A549 (cell line): ENCODE measurements around the gene ACACA. TPM values are rescaled to one million over a fixed set of nuclear protein-coding genes. Genes with fewer than 3 reads are reported as not detected.
"Not testable (repeated sequence)": the region's sequence is repeated elsewhere in the genome, so short reads cannot be mapped to it uniquely, and the experiment has no call there.

ENCODE experiments used
- ATAC-seq, 2 experiments: fragments of 200-7000 bp in 1 of 2; fragments of >200 bp in 1 of 2; cut with Nextera tagmentation in 1 of 2; cut with Tn5 transposase in 1 of 2; 3 replicates each; pipeline versions ENCODE4 v1.8.0 to v1.9.1; 2018 to 2020; ENCODE audit warnings: mild to moderate bottlenecking in 1 of 2, moderate library complexity in 1 of 2
- CTCF ChIA-PET: fragments of 300-600 bp; sonication (Branson Sonifier 250); formaldehyde crosslinking; extraction: SDS; loops from one replicate; lab custom pipeline; 2021; ENCODE audit warnings: antibody characterized with exemption, inconsistent platforms; lab: Yijun Ruan, JAX
- POLR2A ChIA-PET: fragments of 350-600 bp; formaldehyde crosslinking; extraction: SDS; loops from one replicate; lab custom pipeline; 2021; ENCODE audit warnings: antibody characterized with exemption, inconsistent platforms; lab: Yijun Ruan, JAX
- DNase-seq, 2 experiments: peaks; one replicate each; pipeline versions ENCODE4 v3.0.0 to v3.0.0-alpha.2; 2011 to 2016; ENCODE audit warnings: low read depth in 1 of 2, low spot score in 1 of 2
- FAIRE-seq: peaks from 2 replicates; lab custom pipeline; 2011; peaks lifted over from hg19 to GRCh38; lab: Jason Lieb, UNC
- H3K27ac ChIP-seq, 2 experiments: fragments of >200 bp; sonication (Bioruptor Twin); formaldehyde crosslinking; 3 replicates each; pipeline ENCODE4 v1.5.1; 2016 to 2017
- H3K4me1 ChIP-seq: fragments of >200 bp; sonication (Bioruptor Twin); formaldehyde crosslinking; 3 replicates; pipeline ENCODE4 v1.6.1; 2016
- H3K4me2 ChIP-seq: fragments of >200 bp; sonication (Bioruptor Twin); formaldehyde crosslinking; 3 replicates; pipeline ENCODE4 v1.6.1; 2016
- H3K4me3 ChIP-seq: fragments of >200 bp; sonication (Bioruptor Twin); formaldehyde crosslinking; 3 replicates; pipeline ENCODE4 v1.5.1; 2016
- H3K9me3 ChIP-seq: fragments of >200 bp; sonication (Bioruptor Twin); formaldehyde crosslinking; 3 replicates; pipeline ENCODE4 v1.6.1; 2016
- BCL3 ChIP-seq: fragments of >200 bp; sonication (Bioruptor Twin); formaldehyde crosslinking; IDR thresholded peaks from 3 replicates; pipeline ENCODE4 v1.6.1; 2016
- CTCF ChIP-seq: fragments of >200 bp; sonication (Bioruptor Twin); formaldehyde crosslinking; IDR thresholded peaks from 3 replicates; pipeline ENCODE4 v1.5.1; 2016
- EHF ChIP-seq: fragments of 250-450 bp; sonication (Bioruptor Pico); IDR thresholded peaks from 2 replicates; pipeline ENCODE4 v1.5.0; 2020; ENCODE audit warnings: mild to moderate bottlenecking
- EHMT2 ChIP-seq: fragments of 200-600 bp; sonication (generic); IDR thresholded peaks from 2 replicates; pipeline ENCODE4 v1.6.1; 2016; ENCODE audit warnings: antibody characterized with exemption, low read depth, mild to moderate bottlenecking, moderate library complexity
- FOSL2 ChIP-seq, 2 experiments: fragments of 450-650 bp in 1 of 2; fragments of >200 bp in 1 of 2; sonication (Bioruptor Twin) in 1 of 2; formaldehyde crosslinking; IDR thresholded peaks; 2 replicates each; pipeline versions ENCODE4 v1.5.0 to v1.6.1; 2016 to 2020; ENCODE audit warnings: mild to moderate bottlenecking in 1 of 2, moderate library complexity in 1 of 2
- GATA3 ChIP-seq: IDR thresholded peaks from 2 replicates; pipeline ENCODE4 v1.6.1; 2012; ENCODE audit warnings: borderline replicate concordance
- HOXB5 ChIP-seq: fragments of 250-450 bp; sonication (Bioruptor Pico); IDR thresholded peaks from 2 replicates; pipeline ENCODE4 v1.5.0; 2020; ENCODE audit warnings: mild to moderate bottlenecking, moderate library complexity
- JUNB ChIP-seq: fragments of >200 bp; sonication (Bioruptor Twin); formaldehyde crosslinking; IDR thresholded peaks from 2 replicates; pipeline ENCODE4 v1.6.1; 2016
- MAFK ChIP-seq: fragments of 450-650 bp; IDR thresholded peaks from 2 replicates; pipeline ENCODE4 v1.6.1; 2014; ENCODE audit not compliant: partially characterized antibody
- MYC ChIP-seq: IDR thresholded peaks from 2 replicates; pipeline ENCODE4 v1.6.1; 2012; ENCODE audit warnings: mild to moderate bottlenecking, inconsistent platforms, low read length, improper control_type of control experiment, borderline replicate concordance
- POLR2AphosphoS2 ChIP-seq: conservative IDR thresholded peaks from 2 replicates; pipeline ENCODE4 v1.6.1; 2012; ENCODE audit warnings: low read length, improper control_type of control experiment, inconsistent platforms
- RFX5 ChIP-seq: fragments of 450-650 bp; IDR thresholded peaks from 2 replicates; pipeline ENCODE4 v1.7.1; 2014; ENCODE audit warnings: antibody characterized with exemption, mild to moderate bottlenecking, moderate library complexity
- TP53 ChIP-seq: fragments of 250-450 bp; sonication (Bioruptor Pico); IDR thresholded peaks from 2 replicates; pipeline ENCODE4 v1.5.0; 2021; ENCODE audit warnings: mild to moderate bottlenecking, moderate library complexity
- ZC3H11A ChIP-seq: fragments of 450-650 bp; IDR thresholded peaks from 2 replicates; pipeline ENCODE4 v1.6.1; 2014; ENCODE audit warnings: antibody characterized with exemption, mild to moderate bottlenecking
- ZNF302 ChIP-seq: fragments of 250-450 bp; sonication (Bioruptor Pico); IDR thresholded peaks from 2 replicates; pipeline ENCODE4 v1.9.0; 2021; ENCODE audit warnings: inconsistent platforms, mild to moderate bottlenecking, moderate library complexity
- whole genome bisulfite sequencing: methylation state at CpG from one replicate; pipeline ENCODE4 v1.1.6; 2017; ENCODE audit errors: missing lambda C conversion rate; 5-methylcytosine and 5-hydroxymethylcytosine counted together
- polyA plus RNA-seq, 4 experiments: library from polyadenylated mRNA; depleted of rRNA in 3 of 4; stranded (reverse); fragments of >200 nt; fragmentation: RNase III in 1 of 4; extraction: RNeasy Plus Mini Kit Qiagen cat#74134 plus additional on column Dnase treatment in 1 of 4; gene quantifications; 2 replicates in 3 of 4; 3 replicates in 1 of 4; pipeline ENCODE4 v1.2.3, GENCODE V29; 2011 to 2017

The ACACA gene
- polyA plus RNA-seq, 2 of the 4 experiments (the other 2 are of a cell fraction), result 51.8 to 112 TPM

- TF ChIP-seq EHF (CRISPR knock-in tag) (peak; percentile 78; the same call in 1 of the 2 replicates), MAFK (no peak), POLR2AphosphoS2 (no peak), GATA3 (peak; percentile 32; the same call in 1 of the 2 replicates), TP53 (peak; percentile 66; the same call in 1 of the 2 replicates), JUNB (no peak), HOXB5 (CRISPR knock-in tag) (peak; percentile 84), CTCF (no peak), ZC3H11A (no peak), ZNF302 (CRISPR knock-in tag) (no peak), FOSL2 (IDR thresholded peaks at IDR 0.05) (no peak), FOSL2 (CRISPR knock-in tag; IDR thresholded peaks at IDR 0.05) (peak; percentile 31; the same call in 1 of the 2 replicates), BCL3 (peak; percentile 95; the same call in 2 of the 3 replicates)
Observed at GRCh38 chr17:37406635-37407461, at the start of gene ACACA, which contains the start of gene TADA2A (continued).

GRCh38 chr17:37450112-37450511 is 43.5 kb upstream of the ACACA start:
- Histone ChIP-seq H3K9me3 (no peaks in the 10 kb centered on the region), H3K4me1 (peaks cover 28% of the 10 kb centered on the region), H3K4me3 (no peak overlapping the region), H3K27ac (no peak overlapping the region), H3K4me2 (no peak overlapping the region)
- FAIRE-seq, result no peak
- no peak for DNase-seq
- no peak for ATAC-seq
- 95% methylated on average over 6 of the region's 6 CpGs for WGBS
- ChIA-PET POLR2A (interaction anchor here (0.6 to 1.4 kb wide), 2 partner anchors 43 to 91 kb away, joined by 3 to 4 read pairs; partner anchors contain the start of gene TADA2A), CTCF (interaction anchor here (1.0 to 4.1 kb wide), 5 partner anchors 12 to 159 kb away, joined by 3 to 23 read pairs (median 5); partner anchors contain the start of gene SYNRG)
- TF ChIP-seq MYC, result no peak

GRCh38 chr17:37447641-37448040 is 41.0 kb upstream of the ACACA start:
- peak overlapping the region; percentile 34 for H3K4me2 ChIP-seq

GRCh38 chr17:37446027-37446426 is 39.4 kb upstream of the ACACA start:
- Histone ChIP-seq H3K4me2 (peak overlapping the region; percentile 30; the same call in 2 of the 3 replicates), H3K4me3 (no peak overlapping the region), H3K27ac (peak overlapping the region in 1 of 2 experiments; percentile 31; a peak in 1 of 6 replicates), H3K4me1 (peaks cover 28% of the 10 kb centered on the region), H3K9me3 (no peaks in the 10 kb centered on the region)
- DNase-seq (peak; percentile 40 to 46), FAIRE-seq (no peak), ATAC-seq (no peak)
- ChIA-PET POLR2A (interaction anchor here (1.6 kb wide), 1 partner anchor 39 kb away, joined by 4 read pairs; no protein-coding TSS in a partner anchor), CTCF (interaction anchor here (0.6 to 2.3 kb wide), 5 partner anchors 8 to 156 kb away, joined by 3 to 12 read pairs (median 3); no protein-coding TSS in a partner anchor)
- TF ChIP-seq FOSL2 (IDR thresholded peaks at IDR 0.05) (no peak), FOSL2 (CRISPR knock-in tag; IDR thresholded peaks at IDR 0.05) (peak; percentile 40), RFX5 (no peak), JUNB (0 out of 2 replicates have a peak, but pooled peaks have one; percentile 19)
- WGBS, result 41% methylated on average over 4 of the region's 4 CpGs

More at GRCh38 chr17:37447641-37448040, 41.0 kb upstream of the ACACA start:
- TF ChIP-seq EHMT2 (no peak), JUNB (peak; percentile 46; the same call in 1 of the 2 replicates), FOSL2 (IDR thresholded peaks at IDR 0.05) (no peak; the same call in 1 of the 2 replicates), FOSL2 (CRISPR knock-in tag; IDR thresholded peaks at IDR 0.05) (peak; percentile 58)
- 55% methylated on average over 1 of the region's 1 CpG for WGBS
- Histone ChIP-seq H3K27ac (peak overlapping the region; percentile 35 to 59; a peak in 4 of 6 replicates), H3K4me3 (no peak overlapping the region), H3K4me1 (peaks cover 28% of the 10 kb centered on the region), H3K9me3 (no peaks in the 10 kb centered on the region)
- DNase-seq, result peak in 1 of 2 experiments; percentile 26
- ChIA-PET POLR2A (interaction anchor here (1.1 kb wide), 1 partner anchor 42 kb away, joined by 3 read pairs; the partner anchor contains the start of gene DUSP14), CTCF (interaction anchor here (0.7 to 2.3 kb wide), 5 partner anchors 9 to 122 kb away, joined by 3 to 12 read pairs (median 3); no protein-coding TSS in a partner anchor)
- FAIRE-seq, result no peak
- ATAC-seq, result peak; percentile 56 to 78; a peak in 5 of 6 replicates

- DNase-seq, H3K4me1 ChIP-seq, H3K27ac ChIP-seq, H3K4me2 ChIP-seq, FAIRE-seq, ATAC-seq, H3K9me3 ChIP-seq, POLR2A ChIA-PET, H3K4me3 ChIP-seq: not testable (repeated sequence)
- CTCF ChIA-PET, result interaction anchor here (0.6 to 4.1 kb wide), 3 partner anchors 11 to 210 kb away, joined by 3 to 27 read pairs (median 3); partner anchors contain the start of gene C17orf78
- 94% methylated on average over 12 of the region's 12 CpGs for WGBS
Observed at GRCh38 chr17:37441369-37442014, 34.9 kb upstream of the ACACA start.
